C4-2B (cell line): Measurements from ENCODE around the gene TRAPPC14.

Experiments used
- CTCF ChIP-seq: fragments of 450-650 bp; conservative IDR thresholded peaks from 2 replicates; pipeline ENCODE4 v1.5.1; 2017; ENCODE audit warnings: mild to moderate bottlenecking
- ZFX ChIP-seq: fragments of 450-650 bp; IDR thresholded peaks from 2 replicates; pipeline ENCODE4 v1.6.1; 2017

- TF ChIP-seq CTCF = no peak
- TF ChIP-seq ZFX = no peak
Measured at GRCh38 chr7:100174582-100174981, 16.1 kb upstream of the TRAPPC14 start.
